ENCODE measurements around the gene SAMD4A. TPM values are rescaled to one million over a fixed set of nuclear protein-coding genes. Genes with fewer than 3 reads are reported as not detected.

The SAMD4A gene
- 5.2 to 7.8 TPM (median 6.4 TPM) in 5 replicates for total RNA-seq (2022; extraction: Qiagen RNA extraction; ENCODE audit: low read depth)

DNA sequence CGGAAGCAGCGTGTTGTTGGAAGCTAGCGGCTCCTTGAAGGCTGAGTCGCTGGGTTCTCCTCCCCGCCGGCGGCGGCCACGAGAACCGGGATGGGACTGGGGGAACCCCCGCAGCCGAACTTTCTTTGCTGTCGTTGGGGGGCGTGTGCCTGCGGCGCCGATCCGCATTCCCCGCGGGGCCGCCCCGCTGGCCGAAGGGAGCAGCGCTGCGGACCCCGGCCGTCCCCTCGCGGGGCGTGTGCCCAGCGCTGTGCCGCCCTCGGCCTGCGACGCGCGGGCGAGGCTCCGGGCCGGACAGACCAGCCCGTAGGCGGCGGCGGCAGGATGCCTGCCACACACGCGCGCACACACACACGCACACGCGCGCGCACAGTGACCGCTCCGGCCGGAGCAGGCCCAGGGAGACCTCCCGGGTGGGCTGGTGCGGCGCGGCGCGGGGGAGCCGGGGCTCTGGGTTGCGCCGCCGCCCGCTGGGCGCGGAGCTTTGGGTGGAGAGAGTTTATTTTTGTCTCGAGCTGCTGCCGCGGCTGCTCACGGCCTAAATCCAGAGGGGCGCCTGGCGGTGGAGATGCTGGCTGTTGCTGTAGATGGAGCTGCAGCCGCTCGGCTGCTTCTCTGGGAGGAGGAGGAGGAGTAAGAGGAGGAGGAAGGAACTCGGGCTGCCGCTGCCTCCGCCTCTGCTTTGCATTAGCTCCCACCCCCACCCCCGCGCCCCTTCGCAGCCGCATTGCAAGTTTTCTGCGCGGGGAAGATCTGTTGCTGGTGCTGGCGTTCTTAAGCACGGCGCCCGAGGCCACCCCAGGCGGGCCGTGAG lies at the start of gene SAMD4A:
TSS of gene SAMD4A (plus strand) at position 719 of the 814 bp plus-strand sequence. CDS start 789 bp downstream, outside the sequence.

Other genes with a start within 250 kb of the SAMD4A start
- 77.0 to 85.7 TPM (median 79.5 TPM) in 5 replicates for gene CDKN3, start 170.1 kb upstream of the SAMD4A start, total RNA-seq (2022; extraction: Qiagen RNA extraction; ENCODE audit: low read depth)
- 197 to 358 TPM (median 249 TPM) in 5 replicates for gene CNIH1, start 125.8 kb upstream of the SAMD4A start, total RNA-seq (2022; extraction: Qiagen RNA extraction; ENCODE audit: low read depth)
- gene GMFB, start 78.1 kb upstream of the SAMD4A start, total RNA-seq (2022; extraction: Qiagen RNA extraction; ENCODE audit: low read depth), result 31.1 to 86.1 TPM (median 41.6 TPM) in 5 replicates
- 13.7 to 22.7 TPM (median 16.7 TPM) in 5 replicates for gene CGRRF1, start 57.2 kb upstream of the SAMD4A start, total RNA-seq (2022; extraction: Qiagen RNA extraction; ENCODE audit: low read depth)